Activated T-helper 1 cell treated with anti-CD3 and anti-CD28 coated beads, Interleukin-12 subunit alpha, Interleukin-12 subunit beta, Interleukin-2, Interleukin-4 antibody, amounts not matched to agents 30 ng/mL and 10 ng/mL and 1 ng/mL, durations not matched to agents 14 hours and 24 hours and 36 hours (primary cell): ENCODE measurements around the gene RGN. TPM values are rescaled to one million over a fixed set of nuclear protein-coding genes. Genes with fewer than 3 reads are reported as not detected.

ENCODE experiments used
- DNase-seq: peaks from one replicate; pipeline ENCODE4 v3.0.0; 2021; ENCODE audit warnings: low spot score
- H3K27ac Mint-ChIP-seq: one replicate; pipeline ENCODE4 v1.8.0; 2021; ENCODE audit warnings: mild to moderate bottlenecking, mixed read lengths
- H3K27me3 Mint-ChIP-seq: one replicate; pipeline ENCODE4 v1.8.0; 2022; ENCODE audit warnings: mild to moderate bottlenecking, moderate library complexity, mixed read lengths; ENCODE audit not compliant: insufficient read depth
- H3K36me3 Mint-ChIP-seq: one replicate; pipeline ENCODE4 v1.8.0; 2021; ENCODE audit warnings: low read depth, mixed read lengths
- H3K4me1 Mint-ChIP-seq: one replicate; pipeline ENCODE4 v1.8.0; 2021; ENCODE audit warnings: low read depth, mixed read lengths
- H3K4me3 Mint-ChIP-seq: one replicate; pipeline ENCODE4 v1.8.0; 2021; ENCODE audit warnings: mild to moderate bottlenecking, moderate library complexity, mixed read lengths
- H3K9me3 Mint-ChIP-seq: one replicate; pipeline ENCODE4 v1.8.0; 2021; ENCODE audit warnings: mixed read lengths
- intact Hi-C: fragments of 100-400 bp; cut with micrococcal nuclease; formaldehyde crosslinking; loops from one replicate; pipeline ENCODE4 v1.15.1; 2024
- total RNA-seq: library from RNA; stranded (reverse); gene quantifications from 2 replicates; pipeline ENCODE4 v1.2.3, GENCODE V29; 2022

RGN gene
- not detected in 2 replicates for total RNA-seq

DNA sequence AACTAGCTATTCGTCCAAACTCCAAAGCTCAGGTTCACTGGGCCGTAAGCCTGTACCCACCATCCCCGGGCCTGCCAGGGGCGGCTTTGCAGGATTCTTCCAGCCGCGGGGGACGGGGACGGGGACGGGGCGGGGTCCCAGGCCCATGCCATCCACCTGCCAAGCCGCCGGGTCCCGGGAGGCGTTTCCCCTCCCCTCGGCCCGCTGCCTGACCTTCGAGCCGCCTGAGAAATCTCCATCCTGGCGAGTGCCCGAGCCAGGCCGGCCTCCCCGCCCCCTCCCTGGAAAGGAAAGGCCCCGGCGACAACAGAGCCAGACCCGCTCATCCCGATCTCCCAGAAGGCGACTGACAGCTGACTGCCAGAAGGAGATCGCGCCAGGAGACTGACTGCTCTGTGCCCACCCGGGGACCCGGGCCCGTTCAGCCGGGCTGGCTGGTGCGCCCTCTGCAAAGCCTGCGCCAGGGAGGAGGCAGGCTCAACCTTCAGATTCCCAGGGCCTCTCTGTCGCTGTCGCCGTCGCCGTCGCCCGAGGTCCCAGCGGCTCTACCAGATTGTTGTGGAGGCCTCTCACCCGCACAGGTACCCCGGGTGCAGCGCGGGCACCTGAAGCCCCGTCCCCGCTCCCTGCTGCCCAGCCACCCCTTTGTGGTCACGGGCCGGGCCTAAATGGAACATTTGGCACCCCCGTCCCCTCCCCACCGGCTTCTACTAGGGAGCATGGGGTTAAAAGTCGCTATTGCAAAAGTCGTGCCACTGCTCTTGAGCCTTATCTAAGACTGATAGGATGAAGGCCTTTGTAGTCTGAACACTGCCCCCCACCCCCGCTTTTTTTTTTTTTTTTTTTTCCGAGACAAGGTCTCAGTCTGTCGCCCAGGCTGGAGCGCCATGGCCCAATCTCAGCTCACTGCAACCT lies at the start of gene RGN:
TSS of gene RGN (plus strand) at position 315 of the 915 bp plus-strand sequence. CDS start 2,702 bp downstream, outside the sequence.
- H3K4me3 Mint-ChIP-seq: no peak within 1 kb of the TSS
- intact Hi-C loops: no loop called here
- no peak within 1 kb of the TSS for H3K27ac Mint-ChIP-seq
- H3K27me3 Mint-ChIP-seq: no peaks in the 10 kb centered on the region
- no peaks in the 10 kb centered on the region for H3K36me3 Mint-ChIP-seq
- DNase-seq: no peak
- H3K9me3 Mint-ChIP-seq: no peaks in the 10 kb centered on the region
- no peaks in the 10 kb centered on the region for H3K4me1 Mint-ChIP-seq

DNA sequence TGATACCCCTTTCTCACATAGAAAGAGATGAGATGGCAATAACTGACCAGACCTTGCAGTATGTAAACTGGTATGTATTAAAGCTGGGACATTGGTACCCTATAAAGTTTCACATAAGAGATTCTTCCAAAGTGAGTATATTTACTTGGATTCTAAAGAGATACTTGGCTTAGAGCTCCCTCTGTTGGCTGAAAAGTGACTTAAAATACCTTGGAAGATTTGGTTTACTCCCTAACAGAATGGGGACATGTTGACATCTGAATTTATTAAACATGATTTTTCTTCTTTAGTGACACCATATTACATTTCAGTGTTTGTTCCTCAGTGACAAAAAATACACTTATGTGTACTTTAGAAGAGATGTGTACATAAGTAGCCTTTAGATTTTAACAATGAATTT lies 47.9 kb upstream of the RGN start:
- no peak for DNase-seq
- Mint-ChIP-seq H3K4me3 (no peak overlapping the region), H3K4me1 (no peaks in the 10 kb centered on the region), H3K27ac (no peak overlapping the region), H3K9me3 (no peaks in the 10 kb centered on the region), H3K36me3 (no peaks in the 10 kb centered on the region), H3K27me3 (no peaks in the 10 kb centered on the region)
- intact Hi-C loops: loop anchor here (2.0 kb wide), 2 partner anchors 128 to 272 kb away; partner anchors contain the start of gene SLC9A7

DNA sequence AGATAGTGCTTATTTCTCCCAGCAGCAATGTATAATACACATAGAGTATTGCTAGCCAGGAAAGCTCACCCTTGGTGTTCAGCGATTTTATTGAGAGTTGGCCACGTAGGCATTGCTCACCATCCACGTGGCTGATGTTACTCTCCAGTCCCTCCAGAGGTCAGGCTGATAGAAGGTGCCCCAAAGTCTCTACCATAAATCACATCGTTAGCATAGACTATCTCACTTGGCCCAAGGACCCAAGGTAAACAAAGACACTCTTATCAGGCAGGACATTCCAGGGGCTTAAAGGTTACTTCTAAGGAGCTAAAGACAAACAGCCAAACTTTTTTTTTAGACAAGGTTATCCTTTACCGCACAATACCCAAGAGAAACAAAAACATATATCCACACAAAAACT lies 30.3 kb upstream of the RGN start:
- no peak for DNase-seq
- H3K4me1 Mint-ChIP-seq: no peaks in the 10 kb centered on the region
- no peaks in the 10 kb centered on the region for H3K9me3 Mint-ChIP-seq
- H3K36me3 Mint-ChIP-seq: peaks cover 1% of the 10 kb centered on the region
- no peak overlapping the region for H3K27ac Mint-ChIP-seq
- intact Hi-C loops: no loop called here
- H3K4me3 Mint-ChIP-seq: no peak overlapping the region
- peaks cover 4% of the 10 kb centered on the region for H3K27me3 Mint-ChIP-seq

DNA sequence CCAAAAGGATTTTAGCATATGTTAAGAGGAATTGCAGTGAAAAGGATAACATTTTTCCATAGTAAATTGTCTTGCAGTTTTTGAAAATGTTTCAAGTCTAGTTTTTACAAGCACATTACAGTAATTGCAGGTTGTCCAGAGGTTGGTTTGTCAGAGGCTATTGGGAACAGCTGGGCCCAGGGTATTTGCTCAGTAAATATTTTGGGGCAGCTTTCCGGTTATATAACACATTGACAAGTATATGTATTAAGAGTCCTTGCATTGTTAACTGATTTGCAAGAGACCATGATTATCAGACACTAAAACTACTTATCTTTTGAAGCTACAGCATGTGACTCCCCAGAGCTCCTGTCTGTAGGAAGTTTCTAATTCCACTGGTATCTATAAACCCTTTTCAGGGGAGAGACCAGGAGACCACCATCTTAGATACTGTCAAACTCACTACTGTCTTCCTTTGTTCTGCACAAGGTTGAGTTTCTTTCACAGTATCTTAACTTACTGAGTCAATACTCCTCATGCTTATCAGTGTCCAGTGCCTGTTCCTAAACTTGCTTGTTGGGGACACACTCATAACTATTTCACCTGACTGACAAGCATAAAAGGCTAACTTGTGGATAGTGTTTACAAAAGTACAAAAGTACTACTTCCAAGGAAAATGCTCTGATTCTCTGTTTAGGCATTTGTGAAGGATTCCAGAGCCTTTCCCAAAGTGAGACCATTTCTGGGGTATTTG lies 18.9 kb upstream of the RGN start:
- H3K36me3 Mint-ChIP-seq: no peaks in the 10 kb centered on the region
- no peaks in the 10 kb centered on the region for H3K4me1 Mint-ChIP-seq
- H3K27me3 Mint-ChIP-seq: no peaks in the 10 kb centered on the region
- intact Hi-C loops: no loop called here
- no peaks in the 10 kb centered on the region for H3K9me3 Mint-ChIP-seq
- no peak overlapping the region for H3K4me3 Mint-ChIP-seq
- DNase-seq: no peak
- no peak overlapping the region for H3K27ac Mint-ChIP-seq

DNA sequence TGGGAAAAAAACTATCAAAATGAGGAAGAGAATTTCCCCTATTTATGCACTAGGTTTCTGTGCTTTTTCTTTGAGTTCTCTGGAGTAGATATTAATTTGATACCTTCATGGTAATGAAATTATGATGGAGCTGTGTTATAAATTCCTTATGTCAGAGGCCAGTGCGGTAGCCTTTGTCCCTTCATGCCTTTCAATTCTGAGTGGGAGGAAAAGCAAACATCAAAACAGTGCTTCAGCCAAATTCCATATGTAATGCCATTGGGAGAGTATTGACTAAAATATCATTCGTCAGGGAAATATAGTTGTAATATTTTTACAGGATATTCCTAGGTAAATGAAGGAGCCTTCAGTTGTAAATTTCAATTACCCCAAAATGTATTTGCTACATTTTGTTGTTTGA lies 17.5 kb upstream of the RGN start:
- H3K9me3 Mint-ChIP-seq: no peaks in the 10 kb centered on the region
- no peaks in the 10 kb centered on the region for H3K4me1 Mint-ChIP-seq
- DNase-seq: no peak
- no peaks in the 10 kb centered on the region for H3K27me3 Mint-ChIP-seq
- no peak overlapping the region for H3K27ac Mint-ChIP-seq
- H3K36me3 Mint-ChIP-seq: no peaks in the 10 kb centered on the region
- no peak overlapping the region for H3K4me3 Mint-ChIP-seq
- intact Hi-C loops: no loop called here

DNA sequence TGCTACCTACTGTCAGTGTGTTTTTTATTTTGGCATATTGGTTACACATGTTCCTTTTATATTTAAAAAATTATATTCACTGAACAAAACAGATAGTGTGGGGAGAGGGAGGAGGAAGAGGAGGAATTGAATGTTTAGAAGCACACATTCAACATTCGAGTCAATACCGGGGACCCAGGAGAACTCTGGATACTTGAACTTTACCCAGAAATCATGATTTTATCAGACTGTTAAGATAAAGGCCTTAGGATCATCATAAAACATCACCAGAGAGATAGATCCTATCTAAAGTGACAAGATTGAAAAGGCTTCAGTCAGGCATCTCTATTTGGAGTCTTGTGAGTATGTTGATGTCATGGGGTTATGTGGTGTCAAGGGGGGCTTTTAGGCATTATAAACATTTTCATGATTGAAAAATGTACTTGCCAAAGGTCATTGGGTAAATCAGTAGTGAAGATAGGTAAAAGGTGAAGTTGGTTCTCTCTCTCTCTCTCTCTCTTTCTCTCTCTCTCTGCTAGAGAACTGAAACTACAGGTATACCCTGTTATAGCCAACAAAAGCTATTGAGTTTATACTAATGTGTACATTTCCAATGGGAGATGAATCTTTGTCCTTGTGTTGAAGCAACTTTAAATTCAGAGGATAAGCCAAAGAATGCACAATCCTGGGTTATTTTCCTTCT lies 16.9 kb upstream of the RGN start:
- Mint-ChIP-seq H3K4me1 (no peaks in the 10 kb centered on the region), H3K36me3 (no peaks in the 10 kb centered on the region), H3K27me3 (no peaks in the 10 kb centered on the region), H3K9me3 (no peaks in the 10 kb centered on the region), H3K27ac (no peak overlapping the region), H3K4me3 (no peak overlapping the region)
- no peak for DNase-seq
- intact Hi-C loops: no loop called here

DNA sequence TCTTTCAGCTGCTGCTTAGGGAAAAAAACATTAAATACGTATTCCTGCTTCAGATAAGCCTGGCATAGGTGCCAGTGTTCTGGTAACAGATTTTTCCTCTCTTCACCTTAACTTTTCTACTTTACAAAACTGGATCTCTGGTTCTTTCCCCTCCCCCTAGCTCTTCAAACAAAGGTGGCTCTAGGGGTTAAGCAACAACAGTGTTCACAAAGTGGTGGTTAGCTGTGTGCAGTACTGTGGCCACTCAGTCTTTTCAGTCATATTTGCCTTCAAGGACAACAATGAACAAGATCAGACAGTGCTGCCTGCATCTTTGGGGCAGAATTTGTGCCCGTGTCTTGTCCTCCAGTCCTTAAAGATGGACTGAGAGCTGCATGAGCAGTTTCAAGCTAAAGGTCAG lies 15.1 kb upstream of the RGN start:
- H3K9me3 Mint-ChIP-seq: no peaks in the 10 kb centered on the region
- H3K36me3 Mint-ChIP-seq: no peaks in the 10 kb centered on the region
- no peak for DNase-seq
- intact Hi-C loops: no loop called here
- H3K4me3 Mint-ChIP-seq: no peak overlapping the region
- H3K4me1 Mint-ChIP-seq: no peaks in the 10 kb centered on the region
- no peak overlapping the region for H3K27ac Mint-ChIP-seq
- no peaks in the 10 kb centered on the region for H3K27me3 Mint-ChIP-seq

DNA sequence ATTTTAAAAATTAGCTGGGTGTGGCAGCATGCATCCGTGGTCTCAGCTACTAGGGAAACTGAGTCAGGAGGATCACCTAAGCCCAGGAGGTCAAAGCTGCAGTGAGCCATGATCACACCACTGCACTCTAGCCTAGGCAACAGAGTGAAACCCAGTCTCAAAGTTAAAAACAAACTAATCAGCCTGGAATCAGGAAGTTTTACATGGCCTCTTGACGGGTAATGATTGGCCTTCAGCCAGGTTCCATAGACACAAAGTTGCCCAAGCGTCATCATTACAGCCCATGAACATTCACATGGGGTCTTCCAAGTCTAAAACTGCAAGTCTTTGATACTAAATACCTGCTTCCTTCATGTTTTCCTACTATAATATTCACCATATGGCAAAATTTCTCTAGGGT lies 10.0 kb upstream of the RGN start:
- H3K9me3 Mint-ChIP-seq: no peaks in the 10 kb centered on the region
- H3K4me3 Mint-ChIP-seq: no peak overlapping the region
- DNase-seq: no peak
- intact Hi-C loops: no loop called here
- H3K27me3 Mint-ChIP-seq: no peaks in the 10 kb centered on the region
- H3K36me3 Mint-ChIP-seq: no peaks in the 10 kb centered on the region
- H3K27ac Mint-ChIP-seq: no peak overlapping the region
- H3K4me1 Mint-ChIP-seq: no peaks in the 10 kb centered on the region

DNA sequence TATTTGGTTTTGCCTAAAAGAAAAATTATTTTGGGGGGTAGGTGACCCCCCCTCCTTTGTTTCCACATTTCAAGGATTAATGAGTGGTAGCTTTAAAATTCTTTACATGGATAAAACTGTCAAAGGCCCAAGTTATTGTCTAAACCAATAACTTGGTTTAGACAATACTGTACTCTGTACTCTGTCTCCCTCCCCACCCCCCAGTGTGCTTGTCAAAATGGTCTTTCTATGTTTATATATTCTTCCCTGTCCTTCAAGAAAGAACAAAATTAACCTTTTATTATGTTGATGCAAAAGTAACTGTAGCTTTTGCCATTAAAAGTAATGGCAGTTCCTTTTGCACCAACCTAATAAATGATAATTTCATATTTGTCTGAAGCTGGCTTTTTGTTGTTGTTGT lies 9.5 kb upstream of the RGN start:
- Mint-ChIP-seq H3K4me3 (no peak overlapping the region), H3K4me1 (no peaks in the 10 kb centered on the region), H3K27ac (no peak overlapping the region), H3K36me3 (no peaks in the 10 kb centered on the region), H3K9me3 (no peaks in the 10 kb centered on the region), H3K27me3 (no peaks in the 10 kb centered on the region)
- intact Hi-C loops: no loop called here
- DNase-seq: no peak

DNA sequence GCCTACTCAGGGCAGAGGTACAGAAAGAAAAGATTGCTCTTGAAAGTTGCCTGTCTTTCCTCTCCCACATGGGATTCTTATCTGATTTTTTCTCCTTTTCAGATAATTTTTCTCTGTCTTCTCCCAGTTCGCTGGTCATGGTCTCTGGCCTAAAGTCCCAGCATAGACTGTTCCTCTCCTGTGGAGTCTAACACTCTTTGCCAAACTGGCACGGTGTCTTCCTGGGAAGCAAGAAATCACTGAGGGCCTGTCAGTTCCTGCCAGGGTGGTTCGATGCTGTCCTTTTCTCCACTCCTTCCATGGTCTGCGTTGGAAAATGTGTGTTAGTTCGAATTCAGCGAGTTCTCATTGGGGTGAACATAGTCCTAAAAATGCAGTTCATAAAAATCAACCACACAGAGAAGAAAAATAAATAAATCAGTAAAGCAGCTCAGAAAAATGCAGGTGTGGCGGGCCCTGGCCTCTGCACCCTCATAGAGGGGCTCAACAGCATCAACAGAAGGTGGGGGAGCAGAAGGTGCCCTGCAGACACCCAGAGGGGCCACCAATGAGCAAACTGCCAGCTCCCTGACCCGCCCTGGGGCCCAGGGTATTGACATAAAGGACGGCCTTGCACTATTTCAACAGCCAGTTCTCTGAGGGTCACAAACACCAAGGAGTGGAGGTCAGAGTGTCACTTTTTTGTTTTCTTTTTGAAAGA lies 2.1 kb downstream of the RGN start:
- H3K4me3 Mint-ChIP-seq: no peak overlapping the region
- no peaks in the 10 kb centered on the region for H3K36me3 Mint-ChIP-seq
- H3K27me3 Mint-ChIP-seq: no peaks in the 10 kb centered on the region
- no peak overlapping the region for H3K27ac Mint-ChIP-seq
- H3K9me3 Mint-ChIP-seq: no peaks in the 10 kb centered on the region
- DNase-seq: no peak
- H3K4me1 Mint-ChIP-seq: no peaks in the 10 kb centered on the region
- intact Hi-C loops: no loop called here

DNA sequence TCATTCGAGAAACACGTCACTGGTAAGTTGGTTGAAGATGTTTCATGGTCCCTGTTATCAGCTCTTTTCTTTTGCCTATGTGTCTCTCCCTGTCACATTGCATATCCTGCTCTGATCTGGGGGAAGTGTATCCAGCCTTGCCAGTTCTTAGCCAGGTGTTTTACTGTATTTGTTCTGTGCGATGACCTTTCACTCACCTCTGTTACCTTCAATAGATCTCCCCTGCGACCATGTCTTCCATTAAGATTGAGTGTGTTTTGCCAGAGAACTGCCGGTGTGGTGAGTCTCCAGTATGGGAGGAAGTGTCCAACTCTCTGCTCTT lies 2.6 kb downstream of the RGN start:
- DNase-seq: no peak
- H3K27me3 Mint-ChIP-seq: no peaks in the 10 kb centered on the region
- H3K36me3 Mint-ChIP-seq: no peaks in the 10 kb centered on the region
- no peak overlapping the region for H3K4me3 Mint-ChIP-seq
- intact Hi-C loops: no loop called here
- no peak overlapping the region for H3K27ac Mint-ChIP-seq
- no peaks in the 10 kb centered on the region for H3K4me1 Mint-ChIP-seq
- no peaks in the 10 kb centered on the region for H3K9me3 Mint-ChIP-seq

DNA sequence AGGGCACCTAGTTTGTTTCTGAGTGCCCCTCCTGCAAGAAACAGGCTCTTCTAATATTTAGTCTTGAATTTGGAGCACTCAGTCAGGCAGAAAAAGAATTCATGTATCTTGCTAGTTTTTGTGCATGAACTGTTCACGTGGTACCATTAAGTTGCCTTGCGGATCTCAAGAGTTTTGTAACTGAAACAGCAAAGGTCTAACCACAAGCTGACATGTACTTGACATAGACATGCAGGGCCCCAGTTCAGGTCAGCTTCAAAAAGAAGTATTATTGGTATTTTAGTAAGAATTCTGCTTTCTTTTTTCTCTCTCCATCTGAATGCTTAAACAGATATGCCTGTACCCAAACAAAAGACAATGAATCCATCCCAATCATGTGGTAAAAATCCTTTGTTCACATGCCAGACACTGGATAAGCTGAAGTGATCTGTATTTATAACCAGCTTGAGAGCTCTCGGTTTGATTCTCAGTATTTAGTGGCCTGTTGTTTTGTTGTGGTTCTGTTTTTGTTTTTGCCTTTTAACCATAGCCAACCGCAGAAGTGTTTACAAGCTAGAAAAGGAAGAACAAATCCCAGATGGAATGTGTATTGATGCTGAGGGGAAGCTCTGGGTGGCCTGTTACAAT lies 13.0 kb downstream of the RGN start:
- no peaks in the 10 kb centered on the region for H3K9me3 Mint-ChIP-seq
- H3K27me3 Mint-ChIP-seq: peaks cover 2% of the 10 kb centered on the region
- no peak overlapping the region for H3K4me3 Mint-ChIP-seq
- no peaks in the 10 kb centered on the region for H3K4me1 Mint-ChIP-seq
- no peaks in the 10 kb centered on the region for H3K36me3 Mint-ChIP-seq
- DNase-seq: no peak
- intact Hi-C loops: loop anchor here (1.0 to 5.0 kb wide), 2 partner anchors 38 to 334 kb away; partner anchors contain the start of gene SLC9A7
- no peak overlapping the region for H3K27ac Mint-ChIP-seq
